CD14-positive monocyte (primary cell): ENCODE results near the gene RESP18. TPM values are rescaled to one million over a fixed set of nuclear protein-coding genes. Genes with fewer than 3 reads are reported as not detected.

Experiments used
- DNase-seq, 3 donors: peaks; one replicate each; pipeline ENCODE4 v3.0.0-alpha.2; 2011 to 2022
- H2AFZ ChIP-seq: 2 replicates; pipeline ENCODE4 v1.6.0; 2012; ENCODE audit warnings: mild to moderate bottlenecking, low read depth, low read length, inconsistent platforms; ENCODE audit not compliant: insufficient read depth, poor library complexity, severe bottlenecking
- H3K27ac ChIP-seq, 2 donors: 1 replicate in 1 of 2; 2 replicates in 1 of 2; pipeline ENCODE4 v1.5.1; 2012 to 2013; ENCODE audit warnings: low read length in 2 of 2, control low read depth in 1 of 2, inconsistent platforms in 1 of 2, low read depth in 1 of 2, mild to moderate bottlenecking in 1 of 2
- H3K27me3 ChIP-seq, 2 donors: one replicate each; pipeline versions ENCODE4 v1.6.0 to v1.6.1; 2011 to 2013; ENCODE audit warnings: low read length in 2 of 2; ENCODE audit not compliant: control insufficient read depth in 2 of 2, insufficient read depth in 2 of 2
- H3K36me3 ChIP-seq, 2 donors: replicated peaks in 1 of 2; 1 replicate in 1 of 2; 2 replicates in 1 of 2; pipeline versions ENCODE4 v1.5.1 to v1.6.1; 2012 to 2013; ENCODE audit warnings: low read length in 2 of 2, control low read depth in 1 of 2, inconsistent platforms in 1 of 2, mild to moderate bottlenecking in 1 of 2; ENCODE audit not compliant: insufficient read depth in 2 of 2, control insufficient read depth in 1 of 2
- H3K4me1 ChIP-seq, 2 donors: 1 replicate in 1 of 2; 2 replicates in 1 of 2; pipeline versions ENCODE4 v1.5.1 to v1.6.1; 2012 to 2013; ENCODE audit warnings: low read length in 2 of 2, control low read depth in 1 of 2, inconsistent platforms in 1 of 2, mild to moderate bottlenecking in 1 of 2, moderate library complexity in 1 of 2; ENCODE audit not compliant: insufficient read depth in 2 of 2, control insufficient read depth in 1 of 2
- H3K4me2 ChIP-seq: replicated peaks from 2 replicates; pipeline ENCODE3; 2012; ENCODE audit warnings: low read length, moderate library complexity, mild to moderate bottlenecking; ENCODE audit not compliant: poor library complexity, severe bottlenecking; ENCODE audit errors: extremely low read depth
- H3K4me3 ChIP-seq, 3 experiments: fragments of 200-600 bp in 1 of 3; sonication (generic) in 1 of 3; replicated peaks in 1 of 3; 1 replicate in 2 of 3; 2 replicates in 1 of 3; pipeline ENCODE4 v1.5.1; 2011 to 2013; ENCODE audit warnings: low read length in 3 of 3, mild to moderate bottlenecking in 3 of 3, control low read depth in 2 of 3, low read depth in 2 of 3, inconsistent platforms in 1 of 3, moderate library complexity in 1 of 3
- H3K79me2 ChIP-seq: 2 replicates; pipeline ENCODE4 v1.6.0; 2012; ENCODE audit warnings: mild to moderate bottlenecking, control low read depth, inconsistent platforms, low read length, moderate library complexity; ENCODE audit not compliant: insufficient read depth
- H3K9ac ChIP-seq: 2 replicates; pipeline ENCODE4 v1.6.0; 2017; ENCODE audit warnings: low read length, mild to moderate bottlenecking; ENCODE audit not compliant: insufficient read depth, poor library complexity, severe bottlenecking
- H3K9me3 ChIP-seq, 2 donors: replicated peaks in 1 of 2; 1 replicate in 1 of 2; 2 replicates in 1 of 2; pipeline versions ENCODE4 v1.5.1 to v1.6.1; 2012 to 2013; ENCODE audit warnings: low read length in 2 of 2, control low read depth in 1 of 2; ENCODE audit not compliant: control insufficient read depth in 1 of 2, insufficient read depth in 1 of 2
- H4K20me1 ChIP-seq: 2 replicates; pipeline ENCODE4 v1.6.0; 2012; ENCODE audit warnings: mild to moderate bottlenecking, low read length, control low read depth, moderate library complexity; ENCODE audit not compliant: insufficient read depth
- H3K27ac Mint-ChIP-seq, 7 donors: one replicate each; pipeline ENCODE4 v1.8.0; 2020; ENCODE audit warnings: mild to moderate bottlenecking in 7 of 7, mixed read lengths in 7 of 7, moderate library complexity in 6 of 7, inconsistent platforms in 2 of 7
- H3K27me3 Mint-ChIP-seq, 3 donors: one replicate each; pipeline ENCODE4 v1.8.0; 2021 to 2022; ENCODE audit warnings: low read depth in 3 of 3, mild to moderate bottlenecking in 3 of 3, mixed read lengths in 3 of 3, moderate library complexity in 3 of 3, inconsistent platforms in 1 of 3
- H3K36me3 Mint-ChIP-seq, 2 donors: one replicate each; pipeline ENCODE4 v1.8.0; 2020; ENCODE audit warnings: mixed read lengths in 2 of 2, inconsistent platforms in 1 of 2, mild to moderate bottlenecking in 1 of 2
- H3K4me1 Mint-ChIP-seq: one replicate; pipeline ENCODE4 v1.8.0; 2020; ENCODE audit warnings: mild to moderate bottlenecking, mixed read lengths
- H3K4me3 Mint-ChIP-seq, 2 donors: one replicate each; pipeline ENCODE4 v1.8.0; 2020; ENCODE audit warnings: mild to moderate bottlenecking in 2 of 2, mixed read lengths in 2 of 2, moderate library complexity in 1 of 2
- H3K9me3 Mint-ChIP-seq, 7 donors: one replicate each; pipeline ENCODE4 v1.8.0; 2020 to 2022; ENCODE audit warnings: mixed read lengths in 7 of 7, mild to moderate bottlenecking in 6 of 7, moderate library complexity in 6 of 7, inconsistent platforms in 2 of 7
- WGBS: methylation state at CpG from one replicate; pipeline ENCODE4 v1.1.5; 2013; ENCODE audit warnings: missing lambda C conversion rate; ENCODE audit not compliant: insufficient coverage; 5-methylcytosine and 5-hydroxymethylcytosine counted together
- intact Hi-C, 2 donors: fragments of 100-400 bp; cut with micrococcal nuclease; formaldehyde crosslinking; loops; one replicate each; pipeline versions ENCODE4 v1.15.0 to v1.15.1; 2023
- polyA plus RNA-seq, 3 donors: library from polyadenylated mRNA; depleted of rRNA in 1 of 3; unstranded in 2 of 3; stranded (reverse) in 1 of 3; fragments of 300-500 nt in 2 of 3; fragments of >200 nt in 1 of 3; fragmentation: Illumina TruSeq in 2 of 3; gene quantifications; 1 replicate in 2 of 3; 2 replicates in 1 of 3; pipeline ENCODE4 v1.2.3, GENCODE V29; 2012 to 2021
- TF ChIP-seq, protein P1 (sequence below): fragments of 200-600 bp; IDR thresholded peaks from one replicate; pipeline ENCODE4 v1.8.0; 2022; ENCODE audit warnings: antibody characterized with exemption, mild to moderate bottlenecking

The RESP18 gene
- polyA plus RNA-seq, 3 donors, result not detected

DNA sequence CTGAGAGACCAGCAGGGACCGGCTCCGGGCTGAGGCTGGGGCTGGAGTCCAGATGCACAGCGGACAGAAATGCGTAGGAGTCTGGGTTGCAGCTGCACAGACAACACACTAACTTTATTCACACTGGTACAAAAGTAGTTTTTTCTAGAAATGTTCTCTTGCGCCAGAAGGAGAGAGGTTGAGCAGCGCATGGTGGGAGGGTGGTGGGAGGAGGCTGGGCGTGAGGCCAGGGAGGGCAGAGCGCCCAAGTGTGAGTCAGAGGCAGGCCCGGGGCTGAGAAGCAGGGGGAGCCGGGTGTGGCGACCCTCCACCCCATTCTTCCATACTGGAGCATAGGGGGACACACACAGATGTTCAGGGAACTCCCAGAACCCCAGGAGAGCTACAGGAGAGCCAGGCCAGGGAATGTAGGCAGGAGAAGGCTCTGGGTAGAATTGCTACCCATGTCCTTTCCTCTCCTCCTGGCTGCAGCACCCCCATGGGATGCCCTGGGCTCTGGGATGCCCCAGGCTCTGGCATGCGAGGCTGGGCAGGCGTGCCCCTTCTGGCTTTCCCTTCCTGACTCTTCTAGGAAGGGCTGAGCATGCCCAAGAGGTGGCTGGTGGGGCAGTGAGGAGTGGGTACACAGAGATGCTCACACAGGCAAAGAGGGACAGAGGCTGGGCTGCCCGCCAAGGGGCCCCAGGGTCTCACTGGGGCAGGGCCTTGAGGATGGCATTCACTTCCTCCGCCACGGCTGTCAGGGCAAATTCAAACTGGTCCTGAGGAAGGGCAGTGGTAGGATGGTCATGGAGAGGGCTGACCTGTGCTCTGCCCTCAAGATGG is 42.8 kb downstream of the RESP18 start:
- Mint-ChIP-seq H3K4me3 (no peak overlapping the region), H3K36me3 (peaks cover 14 to 16% of the 10 kb centered on the region in 2 donors), H3K4me1 (peaks cover 9% of the 10 kb centered on the region), H3K9me3 (peaks cover 0 to 3% (median 0%) of the 10 kb centered on the region in 7 donors), H3K27me3 (peaks cover 8 to 29% (median 19%) of the 10 kb centered on the region in 3 donors), H3K27ac (peak overlapping the region in 1 of 7 donors; percentile 72)
- 79% methylated on average over 5 of the region's 16 CpGs for WGBS
- TF ChIP-seq, protein P1, sequence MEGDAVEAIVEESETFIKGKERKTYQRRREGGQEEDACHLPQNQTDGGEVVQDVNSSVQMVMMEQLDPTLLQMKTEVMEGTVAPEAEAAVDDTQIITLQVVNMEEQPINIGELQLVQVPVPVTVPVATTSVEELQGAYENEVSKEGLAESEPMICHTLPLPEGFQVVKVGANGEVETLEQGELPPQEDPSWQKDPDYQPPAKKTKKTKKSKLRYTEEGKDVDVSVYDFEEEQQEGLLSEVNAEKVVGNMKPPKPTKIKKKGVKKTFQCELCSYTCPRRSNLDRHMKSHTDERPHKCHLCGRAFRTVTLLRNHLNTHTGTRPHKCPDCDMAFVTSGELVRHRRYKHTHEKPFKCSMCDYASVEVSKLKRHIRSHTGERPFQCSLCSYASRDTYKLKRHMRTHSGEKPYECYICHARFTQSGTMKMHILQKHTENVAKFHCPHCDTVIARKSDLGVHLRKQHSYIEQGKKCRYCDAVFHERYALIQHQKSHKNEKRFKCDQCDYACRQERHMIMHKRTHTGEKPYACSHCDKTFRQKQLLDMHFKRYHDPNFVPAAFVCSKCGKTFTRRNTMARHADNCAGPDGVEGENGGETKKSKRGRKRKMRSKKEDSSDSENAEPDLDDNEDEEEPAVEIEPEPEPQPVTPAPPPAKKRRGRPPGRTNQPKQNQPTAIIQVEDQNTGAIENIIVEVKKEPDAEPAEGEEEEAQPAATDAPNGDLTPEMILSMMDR, result no peak
- Histone ChIP-seq H2AFZ (no peak overlapping the region), H3K4me2 (no peak overlapping the region), H3K79me2 (no peaks in the 10 kb centered on the region), H3K27me3 (peaks cover 0 to 10% of the 10 kb centered on the region in 2 donors), H3K4me3 (no peak overlapping the region), H3K4me1 (peaks cover 6 to 9% of the 10 kb centered on the region in 2 donors), H3K27ac (no peak overlapping the region), H3K9ac (no peak overlapping the region), H3K9me3 (no peaks in the 10 kb centered on the region), H3K36me3 (peaks cover 11 to 14% of the 10 kb centered on the region in 2 donors), H4K20me1 (peaks cover 5% of the 10 kb centered on the region)
- no peak for DNase-seq
- intact Hi-C loops, result no loop called here

DNA sequence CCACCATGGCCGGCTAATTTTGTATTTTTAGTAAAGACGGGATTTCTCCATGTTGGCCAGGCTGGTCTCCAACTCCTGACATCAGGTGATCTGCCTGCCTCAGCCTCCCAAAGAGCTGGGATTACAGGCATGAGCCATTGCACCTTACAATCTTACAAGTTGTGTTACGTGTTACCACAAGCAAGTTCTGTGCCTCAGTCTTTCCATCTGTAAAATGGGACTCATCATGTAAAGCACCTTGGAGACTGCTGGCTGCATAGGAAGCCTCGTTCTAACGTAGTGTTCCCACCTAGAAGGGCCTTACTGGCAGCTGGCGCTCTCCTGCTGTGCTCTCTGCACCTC is 43.4 kb downstream of the RESP18 start:
- no peak for DNase-seq
- Mint-ChIP-seq H3K9me3 (peaks cover 0 to 2% (median 0%) of the 10 kb centered on the region in 7 donors), H3K4me3 (no peak overlapping the region), H3K27me3 (peaks cover 4 to 24% (median 17%) of the 10 kb centered on the region in 3 donors), H3K27ac (no peak overlapping the region), H3K36me3 (peaks cover 20% of the 10 kb centered on the region in 2 donors), H3K4me1 (peaks cover 5% of the 10 kb centered on the region)
- H4K20me1 ChIP-seq, result peaks cover 5% of the 10 kb centered on the region
- H3K79me2 ChIP-seq, result no peaks in the 10 kb centered on the region
- no peak overlapping the region for H3K4me3 ChIP-seq
- H3K9ac ChIP-seq, result no peak overlapping the region
- H2AFZ ChIP-seq, result no peak overlapping the region
- H3K27ac ChIP-seq, result no peak overlapping the region
- intact Hi-C loops, result no loop called here
- peaks cover 17 to 20% of the 10 kb centered on the region in 2 donors for H3K36me3 ChIP-seq
- 95% methylated on average over 6 of the region's 6 CpGs for WGBS
- H3K9me3 ChIP-seq, result no peaks in the 10 kb centered on the region
- TF ChIP-seq, protein P1, result no peak
- H3K4me1 ChIP-seq, result peaks cover 2 to 3% of the 10 kb centered on the region in 2 donors
- H3K27me3 ChIP-seq, result peaks cover 0 to 8% of the 10 kb centered on the region in 2 donors
- H3K4me2 ChIP-seq, result no peak overlapping the region
